K562 (cell line): ENCODE data around the gene LRRC15. TPM values are rescaled to one million over a fixed set of nuclear protein-coding genes. Genes with fewer than 3 reads are reported as not detected.

Experiments used
- ATAC-seq: fragments of 200-7000 bp; cut with Tn5 transposase; 3 replicates; pipeline ENCODE4 v1.9.1; 2020; ENCODE audit warnings: moderate library complexity
- BruUV-seq: library from RNA; stranded (reverse); fragments of 400-500 nt; replicated peaks from 2 replicates; lab custom pipeline; 2021; lab: Mats Ljungman, UMichigan
- CTCF ChIA-PET: fragments of 300-600 bp; formaldehyde crosslinking; extraction: SDS; loops from one replicate; lab custom pipeline; 2021; ENCODE audit warnings: low intra/inter-chr PET ratio; lab: Yijun Ruan, JAX
- POLR2A ChIA-PET: fragments of 300-600, 350-650 bp; sonication (Branson Sonifier 250); formaldehyde crosslinking; extraction: SDS; loops from one replicate; lab custom pipeline; 2021; ENCODE audit warnings: antibody characterized with exemption, inconsistent platforms; lab: Yijun Ruan, JAX
- DNase-seq, 4 experiments: peaks; one replicate each; pipeline versions ENCODE4 v3.0.0 to v3.0.0-alpha.2; 2011 to 2018; ENCODE audit warnings: low spot score in 3 of 4, mixed read lengths in 3 of 4; ENCODE audit errors: extremely low read depth in 1 of 4
- FAIRE-seq: peaks from 2 replicates; lab custom pipeline; 2011; peaks lifted over from hg19 to GRCh38; lab: Jason Lieb, UNC
- H2AFZ ChIP-seq: 2 replicates; pipeline ENCODE4 v1.6.0; 2011; ENCODE audit warnings: low read depth, low read length, control low read depth, inconsistent platforms
- H3K27ac ChIP-seq: fragments of 200-600 bp; 3 replicates; pipeline ENCODE4 v1.8.0; 2011; ENCODE audit warnings: low read depth, mild to moderate bottlenecking, control low read depth, inconsistent platforms, low read length, moderate library complexity, mixed read lengths; ENCODE audit errors: extremely low read depth
- H3K27me3 ChIP-seq, 2 experiments: fragments of 300-600 bp in 1 of 2; 2 replicates in 1 of 2; 3 replicates in 1 of 2; pipeline versions ENCODE4 v1.6.0 to v1.8.0; 2011; ENCODE audit warnings: inconsistent platforms in 2 of 2, low read length in 2 of 2, mild to moderate bottlenecking in 1 of 2, mixed read lengths in 1 of 2, moderate library complexity in 1 of 2; ENCODE audit not compliant: control insufficient read depth in 2 of 2, insufficient read depth in 2 of 2
- H3K36me3 ChIP-seq: fragments of 300-600 bp; 3 replicates; pipeline ENCODE4 v1.8.0; 2011; ENCODE audit warnings: mild to moderate bottlenecking, low read length, inconsistent platforms; ENCODE audit not compliant: control insufficient read depth, insufficient read depth
- H3K4me1 ChIP-seq, 2 experiments: fragments of 200-600 bp in 1 of 2; replicated peaks in 1 of 2; 2 replicates in 1 of 2; 3 replicates in 1 of 2; pipeline versions ENCODE4 v1.5.1 to v1.8.0; 2011; ENCODE audit warnings: inconsistent platforms in 2 of 2, low read length in 2 of 2, mild to moderate bottlenecking in 1 of 2, mixed read lengths in 1 of 2, moderate library complexity in 1 of 2; ENCODE audit not compliant: control insufficient read depth in 2 of 2, insufficient read depth in 2 of 2
- H3K4me2 ChIP-seq: 2 replicates; pipeline ENCODE4 v1.6.1; 2011; ENCODE audit warnings: low read length, control low read depth, inconsistent platforms, mixed read lengths; ENCODE audit not compliant: insufficient read depth
- H3K4me3 ChIP-seq: fragments of 200-600 bp; sonication (generic), shearing (Covaris generic); 2 replicates; pipeline ENCODE4 v1.5.1; 2016; ENCODE audit warnings: control low read depth, inconsistent platforms
- H3K79me2 ChIP-seq: fragments of 200-600 bp; 3 replicates; pipeline ENCODE4 v1.8.0; 2011; ENCODE audit warnings: low read length, inconsistent platforms; ENCODE audit not compliant: control insufficient read depth, insufficient read depth
- H3K9ac ChIP-seq, 2 experiments: 2 replicates each; pipeline versions ENCODE4 v1.6.0 to v1.6.1; 2011; ENCODE audit warnings: low read depth in 2 of 2, low read length in 2 of 2, control low read depth in 1 of 2, inconsistent platforms in 1 of 2, mild to moderate bottlenecking in 1 of 2, mixed read lengths in 1 of 2; ENCODE audit not compliant: insufficient read depth in 1 of 2
- H3K9me1 ChIP-seq: one replicate; pipeline ENCODE4 v1.6.0; 2011; ENCODE audit warnings: inconsistent platforms, mild to moderate bottlenecking, low read length, moderate library complexity; ENCODE audit not compliant: control insufficient read depth, insufficient read depth
- H3K9me3 ChIP-seq: replicated peaks from 2 replicates; pipeline ENCODE4 v1.5.1; 2011; ENCODE audit warnings: low read depth, low read length, inconsistent platforms; ENCODE audit not compliant: control insufficient read depth, insufficient read depth
- H4K20me1 ChIP-seq: replicated peaks from 2 replicates; pipeline ENCODE4 v1.6.1; 2011; ENCODE audit warnings: low read length, inconsistent platforms, mixed read lengths; ENCODE audit not compliant: control insufficient read depth, insufficient read depth
- ARID1B ChIP-seq: fragments of 450-650 bp; IDR thresholded peaks from 2 replicates; pipeline ENCODE4 v1.6.1; 2016; ENCODE audit warnings: antibody characterized with exemption, mild to moderate bottlenecking, inconsistent platforms
- CBX2 ChIP-seq: fragments of 200-600 bp; sonication (generic); IDR thresholded peaks from one replicate; pipeline ENCODE4 v1.6.1; 2012; ENCODE audit warnings: mild to moderate bottlenecking, low read length, inconsistent platforms; ENCODE audit not compliant: insufficient read depth, poor library complexity, severe bottlenecking
- E2F3 ChIP-seq: fragments of 250-450 bp; sonication (Bioruptor Pico); IDR thresholded peaks from 2 replicates; pipeline ENCODE4 v1.4.0; 2020; ENCODE audit warnings: mild to moderate bottlenecking
- EGR1 ChIP-seq: fragments of 450-650 bp; conservative IDR thresholded peaks from 2 replicates; pipeline ENCODE4 v1.6.1; 2017; ENCODE audit warnings: mild to moderate bottlenecking
- FIP1L1 ChIP-seq: fragments of 200-400 bp; formaldehyde crosslinking; IDR thresholded peaks from 2 replicates; pipeline ENCODE4 v1.6.1; 2018; ENCODE audit warnings: mild to moderate bottlenecking, low read depth, low read length; ENCODE audit not compliant: poor library complexity, severe bottlenecking
- HMG20B ChIP-seq: fragments of 250-450 bp; sonication (Bioruptor Pico); IDR thresholded peaks from 2 replicates; pipeline ENCODE4 v1.5.0; 2021; ENCODE audit warnings: mild to moderate bottlenecking
- KAT8 ChIP-seq: fragments of 450-650 bp; IDR thresholded peaks from 2 replicates; pipeline ENCODE4 v1.6.1; 2016; ENCODE audit warnings: low read depth, mild to moderate bottlenecking
- NR0B1 ChIP-seq: fragments of 450-650 bp; IDR thresholded peaks from one replicate; pipeline ENCODE4 v1.6.1; 2018; ENCODE audit warnings: mild to moderate bottlenecking, moderate library complexity; ENCODE audit not compliant: partially characterized antibody
- RBBP5 ChIP-seq: fragments of 200-600 bp; sonication (generic); IDR thresholded peaks from 2 replicates; pipeline ENCODE4 v1.6.1; 2012; ENCODE audit warnings: borderline replicate concordance, mild to moderate bottlenecking, low read length, control low read depth, inconsistent platforms; ENCODE audit not compliant: insufficient read depth, poor library complexity, severe bottlenecking
- RCOR1 ChIP-seq, 2 experiments: IDR thresholded peaks; 2 replicates each; pipeline ENCODE4 v1.6.1; 2012; ENCODE audit warnings: low read depth in 2 of 2, low read length in 2 of 2, borderline replicate concordance in 1 of 2, improper control_type of control experiment in 1 of 2
- SETDB1 ChIP-seq: IDR thresholded peaks from one replicate; pipeline ENCODE4 v1.6.1; 2012; ENCODE audit warnings: low read length, control low read depth, inconsistent platforms
- SREBF2 ChIP-seq: sonication (generic); formaldehyde crosslinking; IDR thresholded peaks from 2 replicates; pipeline ENCODE4 v1.4.0; 2020; ENCODE audit warnings: mild to moderate bottlenecking, missing genetic modification reagents
- TAF7 ChIP-seq: fragments of 450-650 bp; IDR thresholded peaks from 2 replicates; pipeline ENCODE4 v1.6.1; 2016; ENCODE audit warnings: missing genetic modification characterization, missing compliant biosample characterization
- TEAD2 ChIP-seq: fragments of 450-650 bp; IDR thresholded peaks from 2 replicates; pipeline ENCODE4 v1.6.1; 2016; ENCODE audit warnings: missing genetic modification characterization, control low read depth, missing compliant biosample characterization
- TEAD4 ChIP-seq, 2 experiments: sonication (generic) in 1 of 2; formaldehyde crosslinking in 1 of 2; IDR thresholded peaks; 2 replicates each; pipeline versions ENCODE4 v1.6.1 to v1.8.0; 2012 to 2022; ENCODE audit warnings: borderline replicate concordance in 1 of 2, inconsistent platforms in 1 of 2, low read length in 1 of 2, mild to moderate bottlenecking in 1 of 2, missing genetic modification reagents in 1 of 2
- TRIM24 ChIP-seq, 2 experiments: fragments of 450-650 bp; IDR thresholded peaks; 2 replicates each; pipeline ENCODE4 v1.6.1; 2016
- ZNF609 ChIP-seq: sonication (generic); formaldehyde crosslinking; IDR thresholded peaks from 2 replicates; pipeline ENCODE4 v1.8.1; 2023; ENCODE audit warnings: missing genetic modification reagents, mild to moderate bottlenecking, borderline replicate concordance
- WGBS: fragments of 100-300 bp; shearing (Covaris generic); methylation state at CpG from one replicate; pipeline ENCODE4 v1.1.6; 2016; ENCODE audit warnings: low coverage, mixed read lengths; ENCODE audit not compliant: insufficient coverage; ENCODE audit errors: missing lambda C conversion rate; 5-methylcytosine and 5-hydroxymethylcytosine counted together
- in situ Hi-C: fragments of 300-500 bp; cut with MboI; formaldehyde crosslinking; loops from 4 replicates; pipeline ENCODE4 v1.15.0; 2018; ENCODE audit warnings: inconsistent platforms, mixed read lengths
- intact Hi-C: fragments of 100-400 bp; cut with micrococcal nuclease; formaldehyde crosslinking; loops from 2 replicates; pipeline ENCODE4 v1.14.2; 2022
- polyA plus RNA-seq, 8 experiments: library from polyadenylated mRNA; depleted of rRNA in 4 of 8; stranded (reverse) in 5 of 8; unstranded in 3 of 8; fragments of >200 nt; fragmentation: Nextera tagmentation in 2 of 8; fragmentation: Illumina TruSeq in 1 of 8; extraction: Ambion mirVana in 2 of 8; extraction: Trizol in 1 of 8; gene quantifications; 2 replicates each; pipeline versions ENCODE4 v1.2.1 to v1.2.3, GENCODE V29; 2011 to 2014; ENCODE audit warnings: inconsistent platforms in 1 of 8, missing spikeins in 1 of 8
- total RNA-seq, 7 experiments: library from RNA; depleted of rRNA in 6 of 7; stranded (reverse); fragments of >200 nt in 6 of 7; fragmentation: Illumina TruSeq in 2 of 7; extraction: Trizol in 2 of 7; gene quantifications; 2 replicates each; pipeline versions ENCODE4 v1.2.1 to v1.2.3, GENCODE V29; 2011 to 2021; ENCODE audit warnings: low replicate concordance in 1 of 7

LRRC15 gene
- total and polyA plus RNA-seq, 9 of the 15 experiments (the other 6 are each of a cell fraction or from before 2014, with no cell fraction given), result not detected

- FAIRE-seq, result no peak
- no peak overlapping the region for H3K9ac ChIP-seq
- in situ Hi-C loops, result no loop called here
- H3K27ac ChIP-seq, result no peak overlapping the region
- ChIA-PET POLR2A (no interaction called here), CTCF (no interaction called here)
- intact Hi-C loops, result no loop called here
- H2AFZ ChIP-seq, result no peak overlapping the region
- H3K4me2 ChIP-seq, result no peak overlapping the region
- H3K9me1 ChIP-seq, result no peaks in the 10 kb centered on the region
- H3K27me3 ChIP-seq, result peaks cover 14 to 15% of the 10 kb centered on the region in 2 experiments
- no peaks in the 10 kb centered on the region for H3K36me3 ChIP-seq
- H3K9me3 ChIP-seq, result no peaks in the 10 kb centered on the region
- 67% methylated on average over 7 of the region's 14 CpGs for WGBS
- peaks cover 0 to 11% of the 10 kb centered on the region in 2 experiments; a peak in 2 of 5 replicates for H3K4me1 ChIP-seq
- BruUV-seq, result no TSS peak
- no peak overlapping the region for H3K4me3 ChIP-seq
- no peaks in the 10 kb centered on the region for H3K79me2 ChIP-seq
- no peaks in the 10 kb centered on the region for H4K20me1 ChIP-seq
- ATAC-seq, result no peak
- DNase-seq, result no peak
- no peak for TF ChIP-seq KAT8
- no peak for TF ChIP-seq ARID1B
- no peak for TF ChIP-seq TEAD2 (tag)
- TF ChIP-seq EGR1, result peak; percentile 95
- TF ChIP-seq ZNF609 (CRISPR knock-in tag), result no peak
- peak in 1 of 2 experiments; percentile 54; a peak in 1 of 4 replicates for TF ChIP-seq TRIM24 (IDR thresholded peaks at IDR 0.05)
- 0 out of 2 replicates have a peak, but pooled peaks have one; percentile 7 for TF ChIP-seq TEAD4 (IDR thresholded peaks at IDR 0.05; ENCODE audit: low read length)
- no peak for TF ChIP-seq TEAD4 (CRISPR knock-in tag; IDR thresholded peaks at IDR 0.05; ENCODE audit: borderline replicate concordance)
- TF ChIP-seq FIP1L1, result no peak
- no peak for TF ChIP-seq RCOR1 (IDR thresholded peaks at IDR 0.05; ENCODE audit: borderline replicate concordance in 1 of 2, low read depth in 2 of 2, low read length in 2 of 2)
- TF ChIP-seq E2F3 (CRISPR knock-in tag), result no peak
- no peak for TF ChIP-seq HMG20B (CRISPR knock-in tag)
- TF ChIP-seq TAF7 (tag), result no peak
- no peak for TF ChIP-seq SREBF2
- TF ChIP-seq RBBP5, result no peak
- TF ChIP-seq NR0B1, result no peak
- no peak for TF ChIP-seq CBX2
- TF ChIP-seq SETDB1, result no peak
These were observed 17.5 kb downstream of the LRRC15 start for GRCh38 chr3:194351952-194352536.
